D721Med (cell line): ENCODE results near the gene SHB.

Source experiments
- DNase-seq: peaks from one replicate; pipeline ENCODE4 v3.0.0; 2011; ENCODE audit warnings: low spot score; ENCODE audit not compliant: insufficient read length
- FAIRE-seq: peaks from 2 replicates; lab custom pipeline; 2011; peaks lifted over from hg19 to GRCh38; lab: Jason Lieb, UNC
- TF ChIP-seq, protein P1 (sequence below): IDR thresholded peaks from 2 replicates; pipeline ENCODE4 v1.5.1; 2012; ENCODE audit warnings: mild to moderate bottlenecking, control low read depth; ENCODE audit not compliant: insufficient read depth; ENCODE audit errors: missing control alignments

The SHB gene

DNA sequence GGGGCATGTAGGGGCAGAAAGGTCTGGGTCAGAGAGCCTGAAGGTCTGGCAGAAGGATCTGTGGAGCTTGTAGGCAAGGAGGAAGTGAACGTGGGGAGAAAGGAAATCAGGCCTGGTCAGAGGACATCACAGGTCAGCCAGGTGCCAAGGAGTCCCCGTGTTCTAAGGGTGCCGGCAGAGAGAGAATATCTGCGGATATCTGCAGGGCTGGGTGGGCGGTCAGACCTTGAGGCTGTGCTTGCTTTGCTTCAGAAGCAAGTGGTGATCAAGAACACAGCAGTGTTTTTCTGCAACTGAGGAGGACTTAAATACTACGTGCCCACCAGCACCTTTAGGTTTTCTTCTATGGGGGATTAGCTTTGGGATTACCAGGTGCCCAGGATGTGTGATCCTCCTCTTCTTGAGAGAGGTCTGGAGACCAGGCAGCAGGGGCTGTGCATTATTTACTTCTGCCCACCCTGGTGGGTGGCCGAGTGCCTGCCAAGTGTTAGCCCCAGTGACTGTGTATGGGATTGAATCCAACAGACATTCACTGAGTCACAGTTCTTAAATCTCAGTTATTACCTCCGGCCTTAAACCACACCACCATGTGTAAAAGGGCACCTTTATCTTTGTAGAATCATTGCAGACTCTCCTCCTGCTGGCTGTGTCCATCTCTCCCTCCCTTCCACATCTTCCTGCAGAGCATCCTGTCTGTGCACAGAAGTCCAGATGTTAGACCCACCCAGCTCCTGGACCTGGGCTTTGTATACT, 12.5 kb upstream of the SHB start:
- FAIRE-seq (no peak), DNase-seq (no peak)
- TF ChIP-seq, protein P1, sequence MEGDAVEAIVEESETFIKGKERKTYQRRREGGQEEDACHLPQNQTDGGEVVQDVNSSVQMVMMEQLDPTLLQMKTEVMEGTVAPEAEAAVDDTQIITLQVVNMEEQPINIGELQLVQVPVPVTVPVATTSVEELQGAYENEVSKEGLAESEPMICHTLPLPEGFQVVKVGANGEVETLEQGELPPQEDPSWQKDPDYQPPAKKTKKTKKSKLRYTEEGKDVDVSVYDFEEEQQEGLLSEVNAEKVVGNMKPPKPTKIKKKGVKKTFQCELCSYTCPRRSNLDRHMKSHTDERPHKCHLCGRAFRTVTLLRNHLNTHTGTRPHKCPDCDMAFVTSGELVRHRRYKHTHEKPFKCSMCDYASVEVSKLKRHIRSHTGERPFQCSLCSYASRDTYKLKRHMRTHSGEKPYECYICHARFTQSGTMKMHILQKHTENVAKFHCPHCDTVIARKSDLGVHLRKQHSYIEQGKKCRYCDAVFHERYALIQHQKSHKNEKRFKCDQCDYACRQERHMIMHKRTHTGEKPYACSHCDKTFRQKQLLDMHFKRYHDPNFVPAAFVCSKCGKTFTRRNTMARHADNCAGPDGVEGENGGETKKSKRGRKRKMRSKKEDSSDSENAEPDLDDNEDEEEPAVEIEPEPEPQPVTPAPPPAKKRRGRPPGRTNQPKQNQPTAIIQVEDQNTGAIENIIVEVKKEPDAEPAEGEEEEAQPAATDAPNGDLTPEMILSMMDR: no peak

DNA sequence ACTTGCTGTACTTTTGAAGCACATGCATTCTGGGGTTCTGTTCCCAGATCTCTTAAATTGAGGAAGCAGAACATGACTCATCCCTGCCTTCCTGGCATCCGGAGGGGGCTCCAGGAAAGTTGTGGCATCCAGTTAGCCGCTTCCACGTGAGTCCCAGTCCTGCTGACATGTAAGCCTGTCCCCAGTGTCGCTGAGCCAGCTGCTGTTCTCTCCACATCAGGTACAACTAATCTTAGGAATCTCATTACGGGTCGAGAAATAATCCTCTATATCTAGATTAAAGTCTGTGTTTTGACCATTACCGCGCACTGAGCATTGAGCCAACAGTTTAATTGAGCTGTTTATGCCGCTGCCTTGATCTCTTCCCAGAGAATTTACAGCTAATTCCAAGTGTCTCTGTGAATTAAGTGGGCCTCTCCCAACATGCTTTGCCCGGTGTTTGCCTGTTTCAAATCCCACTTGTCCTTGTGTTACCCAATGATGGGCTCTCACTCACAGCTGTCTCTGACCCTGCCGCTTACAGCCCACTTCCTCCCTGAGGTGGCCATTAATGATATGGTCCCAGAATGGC, 10.5 kb upstream of the SHB start:
- TF ChIP-seq, protein P1: no peak
- FAIRE-seq (peak; percentile 92), DNase-seq (peak; percentile 63)

DNA sequence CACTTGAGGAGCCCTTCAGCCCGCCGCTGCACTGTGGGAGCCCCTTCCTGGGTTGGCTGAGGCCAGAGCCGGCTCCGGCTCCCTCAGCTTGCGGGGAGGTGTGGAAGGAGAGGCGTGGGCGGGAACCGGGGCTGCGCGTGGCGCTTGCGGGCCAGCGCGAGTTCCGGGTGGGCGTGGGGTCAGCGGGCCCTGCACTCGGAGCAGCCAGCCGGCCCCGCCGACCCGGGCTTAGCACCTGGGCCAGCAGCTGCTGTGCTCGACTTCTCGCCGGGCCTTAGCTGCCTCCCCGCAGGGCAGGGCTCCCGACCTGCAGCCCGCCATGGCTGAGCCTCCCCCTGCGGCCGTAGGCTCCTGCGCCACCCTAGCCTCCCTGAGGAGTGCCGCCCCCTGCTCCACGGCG, 6.2 kb upstream of the SHB start:
- no peak for DNase-seq
- no peak for FAIRE-seq
- TF ChIP-seq, protein P1: no peak

DNA sequence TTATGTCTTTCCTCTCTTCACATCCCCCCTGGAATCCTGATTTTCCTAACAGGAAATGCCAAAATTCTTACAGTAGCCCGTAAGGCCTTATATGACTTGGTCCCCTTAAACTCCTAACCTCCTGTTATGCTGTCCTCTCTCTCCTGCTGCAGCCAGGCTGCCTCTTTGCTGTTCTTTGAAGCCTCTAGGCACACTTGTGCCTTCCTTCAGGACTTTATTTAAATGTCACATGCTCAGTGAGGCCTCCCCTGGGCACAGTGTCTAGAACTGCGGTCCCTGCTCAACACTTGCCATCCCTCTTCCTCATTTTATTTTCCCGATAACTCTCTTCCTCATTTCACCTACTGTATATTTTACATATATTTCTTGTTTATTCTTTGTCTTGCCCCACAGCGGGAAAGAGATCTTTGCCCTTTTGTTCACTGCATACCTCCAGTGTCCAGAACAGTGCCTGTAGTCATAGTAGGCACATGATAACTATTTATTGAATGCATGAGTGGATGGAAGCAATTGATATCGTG, 5.5 kb upstream of the SHB start:
- FAIRE-seq (no peak), DNase-seq (no peak)
- TF ChIP-seq, protein P1: no peak

DNA sequence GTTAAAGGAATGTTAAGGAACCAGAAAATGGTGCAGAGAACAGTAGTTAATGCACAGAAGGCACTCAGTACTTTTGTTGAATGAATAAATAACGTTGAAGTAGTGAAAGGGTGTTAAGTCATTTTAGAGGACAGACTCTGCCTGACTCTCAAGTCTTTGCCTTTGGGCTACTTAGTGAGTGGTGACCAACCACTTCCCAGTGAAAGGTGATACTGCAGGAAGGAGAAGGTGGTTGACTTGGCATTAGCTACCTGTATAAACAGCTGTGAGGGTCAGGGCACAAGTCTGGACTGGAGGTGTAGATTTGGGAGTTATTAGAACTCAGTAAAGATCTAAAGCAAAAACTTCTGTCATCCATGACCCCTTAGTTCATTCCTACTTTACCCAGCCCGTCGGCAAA, 4.9 kb upstream of the SHB start:
- DNase-seq (no peak), FAIRE-seq (no peak)
- TF ChIP-seq, protein P1: no peak

DNA sequence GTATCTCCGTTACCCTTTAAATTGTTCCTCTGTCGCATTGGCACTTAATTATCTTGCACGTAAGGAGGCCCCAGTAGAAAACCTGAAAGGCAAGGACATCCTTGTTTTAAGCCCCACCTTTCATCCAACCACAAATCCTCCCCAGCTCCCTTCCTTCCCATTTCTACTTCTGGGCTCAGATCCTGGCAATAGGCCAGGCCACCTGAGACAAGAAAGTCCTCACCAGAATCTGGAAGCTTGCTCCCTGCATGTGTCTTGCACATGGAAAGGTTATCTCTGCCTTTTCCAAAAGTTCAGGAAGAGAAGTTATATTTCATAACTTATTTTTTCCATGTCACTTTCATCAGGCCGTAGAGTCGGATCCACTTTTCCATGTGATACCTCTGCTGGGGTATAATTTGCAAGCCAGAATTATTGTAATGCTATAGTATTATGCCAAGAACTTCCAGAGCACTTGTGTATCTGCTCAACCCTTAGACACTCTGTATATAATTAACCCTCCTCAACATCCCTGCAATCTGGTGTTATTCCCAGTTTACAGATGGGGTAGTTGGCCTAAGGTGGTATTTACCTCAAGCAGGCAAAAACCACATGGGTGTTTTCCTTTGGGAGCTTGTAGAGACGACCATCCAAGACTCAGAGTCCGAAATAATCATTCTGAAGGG, 2.6 kb upstream of the SHB start:
- no peak for DNase-seq

More for the DNA sequence above, 2.6 kb upstream of the SHB start:
- TF ChIP-seq, protein P1: no peak
- FAIRE-seq: no peak
